Chondrocyte (in vitro differentiated cells): ENCODE measurements around the gene TNKS1BP1. TPM values are rescaled to one million over a fixed set of nuclear protein-coding genes. Genes with fewer than 3 reads are reported as not detected.

Experiments
- DNase-seq: peaks from one replicate; pipeline ENCODE4 v3.0.0; 2021; ENCODE audit warnings: mixed read lengths, low spot score
- H3K27ac Mint-ChIP-seq: one replicate; pipeline ENCODE4 v1.8.0; 2021; ENCODE audit warnings: mild to moderate bottlenecking, moderate library complexity, mixed read lengths; ENCODE audit not compliant: unreplicated experiment
- H3K27me3 Mint-ChIP-seq: 2 replicates; pipeline ENCODE4 v1.8.0; 2021; ENCODE audit warnings: low read depth, mixed read lengths
- H3K36me3 Mint-ChIP-seq: 2 replicates; pipeline ENCODE4 v1.8.0; 2021; ENCODE audit warnings: low read depth, mixed read lengths
- H3K4me1 Mint-ChIP-seq: 2 replicates; pipeline ENCODE4 v1.8.0; 2021; ENCODE audit warnings: low read depth, mild to moderate bottlenecking, mixed read lengths
- H3K4me3 Mint-ChIP-seq: one replicate; pipeline ENCODE4 v1.8.0; 2021; ENCODE audit warnings: mild to moderate bottlenecking, moderate library complexity, mixed read lengths; ENCODE audit not compliant: unreplicated experiment
- H3K9me3 Mint-ChIP-seq: 2 replicates; pipeline ENCODE4 v1.8.0; 2021; ENCODE audit warnings: low read depth, mixed read lengths
- CTCF ChIP-seq: fragments of 200-600 bp; sonication (generic); IDR thresholded peaks from 2 replicates; pipeline ENCODE4 v1.5.0; 2021; ENCODE audit warnings: antibody characterized with exemption, mild to moderate bottlenecking, moderate library complexity
- total RNA-seq: library from RNA; stranded (reverse); gene quantifications from 3 replicates; pipeline ENCODE4 v1.2.1, GENCODE V29; 2021

The TNKS1BP1 gene
- total RNA-seq, 1 donor from 2014 or later = 181 TPM

DNA sequence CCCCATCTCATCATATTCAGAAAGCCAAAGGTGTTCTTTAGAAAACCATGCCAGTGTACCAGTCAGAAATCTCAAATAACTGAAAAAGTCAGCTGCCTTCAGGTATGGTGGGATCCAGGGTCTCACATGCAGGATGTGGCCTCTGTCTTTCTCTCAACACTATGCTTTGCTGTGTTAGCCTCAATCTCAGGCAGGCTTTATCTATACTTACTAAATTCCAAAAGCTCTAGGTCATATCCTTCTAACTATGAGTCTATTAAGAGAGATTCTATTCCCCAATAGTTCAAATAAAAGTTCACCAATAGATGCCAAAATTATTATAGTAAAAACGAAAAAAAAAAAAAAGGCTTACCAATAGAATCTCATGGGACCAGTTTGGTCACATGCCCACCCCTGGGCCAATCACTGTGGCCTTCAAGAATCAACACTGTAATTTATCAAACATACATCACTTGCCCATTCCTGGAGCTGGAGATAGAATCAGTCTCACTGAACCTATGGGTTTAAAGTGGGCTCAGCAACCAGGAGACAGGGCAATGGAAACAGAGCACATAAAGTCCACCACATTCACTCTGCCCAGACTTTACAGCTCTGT is 49.8 kb downstream of the TNKS1BP1 start:
- Mint-ChIP-seq H3K27me3 (peaks cover 7% of the 10 kb centered on the region), H3K27ac (no peak overlapping the region), H3K4me1 (peaks cover 28% of the 10 kb centered on the region), H3K9me3 (peaks cover 7% of the 10 kb centered on the region), H3K36me3 (peaks cover 3% of the 10 kb centered on the region), H3K4me3 (no peak overlapping the region)
- DNase-seq = no peak
- TF ChIP-seq CTCF = no peak

GRCh38 chr11:57273448-57274058 is 51.2 kb downstream of the TNKS1BP1 start:
- H3K27ac Mint-ChIP-seq = no peak overlapping the region
- peaks cover 15% of the 10 kb centered on the region for H3K4me1 Mint-ChIP-seq
- H3K4me3 Mint-ChIP-seq = no peak overlapping the region
- peaks cover 7% of the 10 kb centered on the region for H3K27me3 Mint-ChIP-seq
- DNase-seq = no peak
- H3K36me3 Mint-ChIP-seq = no peaks in the 10 kb centered on the region
- H3K9me3 Mint-ChIP-seq = peaks cover 5% of the 10 kb centered on the region
- no peak for TF ChIP-seq CTCF

DNA sequence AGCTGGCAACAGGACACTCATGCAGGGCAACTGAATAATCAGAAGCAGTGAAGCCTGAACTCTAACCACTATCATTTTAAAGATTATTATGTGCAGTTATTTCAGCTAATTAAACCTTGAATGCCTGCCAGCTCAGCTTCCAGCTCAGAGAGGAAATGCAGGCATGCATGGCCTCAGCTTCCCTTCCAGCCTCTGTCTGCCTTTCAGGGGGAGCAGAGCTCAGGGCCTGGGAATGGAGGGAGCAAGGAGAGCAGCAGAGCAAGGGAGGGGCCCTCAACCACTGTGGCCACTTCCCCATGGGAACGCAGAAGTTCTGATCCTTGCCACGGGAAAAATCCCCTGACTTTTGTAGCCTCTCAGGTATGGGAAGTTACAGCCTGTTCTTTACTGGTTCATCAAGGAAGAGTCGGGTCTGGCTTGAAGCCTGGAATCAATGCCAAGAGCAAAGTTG is 55.2 kb downstream of the TNKS1BP1 start:
- Mint-ChIP-seq H3K36me3 (no peaks in the 10 kb centered on the region), H3K4me1 (no peaks in the 10 kb centered on the region), H3K27ac (no peak overlapping the region), H3K27me3 (peaks cover 7% of the 10 kb centered on the region), H3K9me3 (peaks cover 5% of the 10 kb centered on the region), H3K4me3 (no peak overlapping the region)
- no peak for TF ChIP-seq CTCF
- DNase-seq = no peak

DNA sequence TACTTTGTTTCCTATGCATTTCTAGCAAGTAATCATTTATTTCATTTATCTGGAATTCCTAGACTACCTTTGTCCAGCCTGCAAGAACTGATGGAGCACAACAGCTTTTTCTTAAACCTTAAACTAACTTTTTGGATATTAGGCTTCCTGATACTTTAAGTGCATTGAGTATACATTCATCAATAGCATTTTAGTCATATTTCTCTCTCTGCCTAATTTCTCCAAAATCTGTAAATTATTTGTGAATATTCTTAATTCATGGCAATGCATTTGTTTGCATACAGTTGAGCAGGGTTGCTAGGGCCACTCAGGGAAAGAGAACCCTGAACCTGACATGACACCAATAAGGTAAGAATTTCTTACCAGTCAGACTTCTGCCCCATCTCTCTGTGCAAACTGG is 58.6 kb downstream of the TNKS1BP1 start:
- peaks cover 10% of the 10 kb centered on the region for H3K4me1 Mint-ChIP-seq
- TF ChIP-seq CTCF = no peak

GRCh38 chr11:57263351-57263750 is 61.4 kb downstream of the TNKS1BP1 start:
- H3K36me3 Mint-ChIP-seq = no peaks in the 10 kb centered on the region
- peaks cover 2% of the 10 kb centered on the region for H3K9me3 Mint-ChIP-seq
- peaks cover 1% of the 10 kb centered on the region for H3K27me3 Mint-ChIP-seq
- no peak overlapping the region for H3K27ac Mint-ChIP-seq
- H3K4me3 Mint-ChIP-seq = no peak overlapping the region
- H3K4me1 Mint-ChIP-seq = peaks cover 11% of the 10 kb centered on the region
- TF ChIP-seq CTCF = no peak
- DNase-seq = no peak

More for the DNA sequence above, 58.6 kb downstream of the TNKS1BP1 start:
- Mint-ChIP-seq H3K27me3 (peaks cover 8% of the 10 kb centered on the region), H3K9me3 (no peaks in the 10 kb centered on the region), H3K27ac (no peak overlapping the region), H3K4me3 (no peak overlapping the region), H3K36me3 (no peaks in the 10 kb centered on the region)
- DNase-seq = no peak
